T-helper 1 cell treated with Interleukin-12 subunit alpha and Interleukin-12 subunit beta and Interleukin-4 antibody, amounts not matched to agents 30 μg/mL and 1 μg/mL, for 36 hours (primary cell): ENCODE results near the gene VSIG10.
"Not testable (repeated sequence)": the region's sequence is repeated elsewhere in the genome, so short reads cannot be mapped to it uniquely, and the experiment has no call there.

ENCODE experiments used
- H3K27ac Mint-ChIP-seq: one replicate; pipeline ENCODE4 v1.8.0; 2021; ENCODE audit warnings: mild to moderate bottlenecking, mixed read lengths
- H3K27me3 Mint-ChIP-seq: one replicate; pipeline ENCODE4 v1.8.0; 2021; ENCODE audit warnings: low read depth, mixed read lengths
- H3K36me3 Mint-ChIP-seq: one replicate; pipeline ENCODE4 v1.8.0; 2021; ENCODE audit warnings: low read depth, mixed read lengths
- H3K4me1 Mint-ChIP-seq: one replicate; pipeline ENCODE4 v1.8.0; 2021; ENCODE audit warnings: low read depth, mixed read lengths
- H3K4me3 Mint-ChIP-seq: one replicate; pipeline ENCODE4 v1.8.0; 2021; ENCODE audit warnings: mild to moderate bottlenecking, moderate library complexity, mixed read lengths
- H3K9me3 Mint-ChIP-seq: one replicate; pipeline ENCODE4 v1.8.0; 2021; ENCODE audit warnings: mixed read lengths

VSIG10 gene

DNA sequence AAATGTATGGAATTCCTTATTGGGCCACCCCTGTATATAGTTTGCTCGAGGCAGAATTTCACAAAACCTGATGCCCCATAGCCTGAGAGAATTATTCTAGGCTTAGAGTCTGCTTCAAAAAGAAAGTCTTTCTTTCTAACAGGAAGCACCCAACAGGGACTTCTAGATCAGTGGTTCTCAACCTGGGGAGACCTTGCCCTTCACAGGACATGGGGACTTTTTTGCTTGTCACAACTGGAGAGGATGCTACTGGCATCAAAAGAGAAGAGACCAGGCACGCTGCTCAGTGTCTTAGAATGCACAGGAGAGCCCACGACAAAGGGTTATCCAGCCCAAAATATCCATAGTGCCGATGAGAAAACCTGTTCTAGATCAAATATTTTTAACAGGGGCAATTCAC lies 61.7 kb downstream of the VSIG10 start:
- Mint-ChIP-seq H3K9me3 (no peaks in the 10 kb centered on the region), H3K36me3 (peaks cover 47% of the 10 kb centered on the region), H3K4me3 (no peak overlapping the region), H3K27me3 (no peaks in the 10 kb centered on the region), H3K4me1 (peaks cover 25% of the 10 kb centered on the region), H3K27ac (peak overlapping the region; percentile 26)

DNA sequence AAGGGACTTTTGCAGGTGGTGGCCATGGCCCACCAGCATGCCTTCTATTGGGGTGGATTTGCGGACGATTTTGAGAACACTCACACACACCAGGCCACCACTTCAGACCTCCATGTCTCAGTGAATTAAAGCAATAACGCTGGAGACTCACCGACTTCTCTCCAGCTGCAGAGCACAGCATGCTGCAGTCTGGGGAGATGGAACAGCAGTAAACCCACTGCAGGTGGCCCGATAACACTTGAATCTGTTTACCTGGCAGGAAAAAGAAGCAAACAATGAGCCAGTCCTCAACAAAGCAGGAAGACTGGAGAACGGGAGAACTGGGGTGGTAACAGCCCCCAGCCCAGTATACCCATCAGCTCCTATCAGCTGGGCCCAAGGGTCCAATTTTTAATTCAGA lies 65.7 kb downstream of the VSIG10 start:
- Mint-ChIP-seq H3K27ac (no peak overlapping the region), H3K4me3 (no peak overlapping the region), H3K36me3 (peaks cover 61% of the 10 kb centered on the region), H3K4me1 (peaks cover 28% of the 10 kb centered on the region), H3K27me3 (no peaks in the 10 kb centered on the region), H3K9me3 (no peaks in the 10 kb centered on the region)

GRCh38 chr12:118036672-118037411 lies 67.0 kb downstream of the VSIG10 start:
- H3K9me3 Mint-ChIP-seq = no peaks in the 10 kb centered on the region
- H3K4me3 Mint-ChIP-seq = no peak overlapping the region
- H3K36me3 Mint-ChIP-seq = peaks cover 59% of the 10 kb centered on the region
- H3K27me3 Mint-ChIP-seq = no peaks in the 10 kb centered on the region
- no peak overlapping the region for H3K27ac Mint-ChIP-seq
- H3K4me1 Mint-ChIP-seq = peaks cover 20% of the 10 kb centered on the region

- H3K36me3 Mint-ChIP-seq = peaks cover 55% of the 10 kb centered on the region
Measured at GRCh38 chr12:118035190-118036041, 68.4 kb downstream of the VSIG10 start.

DNA sequence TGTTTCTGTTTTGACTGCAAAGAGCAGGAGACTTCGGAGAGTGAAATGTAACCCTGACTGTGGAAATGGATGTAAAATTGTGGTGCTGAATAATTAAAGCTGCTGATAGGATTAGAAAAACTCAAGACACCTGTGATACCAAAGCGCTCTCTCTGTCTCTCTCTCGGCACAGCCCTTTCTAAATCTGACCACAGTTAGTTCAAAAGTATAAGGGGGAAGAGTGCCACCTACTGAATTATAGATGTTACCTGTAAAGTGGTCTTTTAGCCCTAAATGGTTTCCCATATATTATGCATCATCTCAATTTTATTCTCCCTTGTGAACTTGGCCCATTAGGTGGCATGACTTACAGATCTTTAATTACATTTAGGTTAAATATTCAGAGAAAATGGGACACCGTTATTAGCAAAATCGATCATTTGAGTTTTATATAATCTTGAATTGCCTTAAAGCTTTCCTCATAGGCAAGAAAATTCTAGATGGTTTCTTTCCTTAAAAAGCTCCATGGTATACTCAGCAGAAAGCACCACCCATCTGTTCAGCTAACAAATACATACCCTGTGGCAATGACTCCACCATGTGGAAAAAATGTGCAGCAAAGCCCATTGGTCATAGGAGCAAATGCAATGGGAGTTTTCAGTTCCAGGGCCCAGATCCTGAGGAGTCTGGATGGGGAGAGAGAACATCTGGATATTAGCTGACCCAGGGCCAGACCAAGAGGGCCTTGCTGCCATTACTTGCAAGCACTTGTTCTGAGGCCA lies 69.2 kb downstream of the VSIG10 start:
- Mint-ChIP-seq H3K27me3 (no peaks in the 10 kb centered on the region), H3K36me3 (peaks cover 59% of the 10 kb centered on the region), H3K9me3 (no peaks in the 10 kb centered on the region), H3K27ac (peak overlapping the region; percentile 70), H3K4me3 (no peak overlapping the region), H3K4me1 (peaks cover 19% of the 10 kb centered on the region)

More at GRCh38 chr12:118035190-118036041, 68.4 kb downstream of the VSIG10 start:
- Mint-ChIP-seq H3K27me3 (no peaks in the 10 kb centered on the region), H3K4me3 (no peak overlapping the region), H3K27ac (peak overlapping the region; percentile 70), H3K9me3 (no peaks in the 10 kb centered on the region), H3K4me1 (peaks cover 17% of the 10 kb centered on the region)

- Mint-ChIP-seq H3K36me3 (peaks cover 58% of the 10 kb centered on the region), H3K4me1 (peaks cover 20% of the 10 kb centered on the region), H3K9me3 (no peaks in the 10 kb centered on the region), H3K4me3 (no peak overlapping the region), H3K27me3 (no peaks in the 10 kb centered on the region), H3K27ac (no peak overlapping the region)
Measured at GRCh38 chr12:118033902-118034301, 69.9 kb downstream of the VSIG10 start.

DNA sequence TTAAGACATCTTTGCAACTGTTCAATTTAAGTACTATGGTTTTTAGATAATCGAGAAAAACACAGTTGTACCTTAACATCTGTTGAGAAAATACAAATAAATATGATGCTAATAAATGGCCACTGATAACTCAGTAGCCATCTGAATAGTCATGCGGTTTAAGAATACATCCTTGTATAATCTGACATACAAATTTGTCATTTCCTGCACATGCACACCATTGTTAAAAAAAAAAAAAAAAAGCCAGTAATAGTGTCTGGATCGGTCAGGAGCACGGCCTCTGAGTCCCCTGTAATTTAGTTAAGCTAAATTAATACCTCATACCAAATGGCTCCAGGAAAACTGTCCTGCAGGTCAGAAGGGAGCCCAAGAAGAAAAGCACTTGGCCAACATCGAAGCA lies 70.5 kb downstream of the VSIG10 start:
- peaks cover 20% of the 10 kb centered on the region for H3K4me1 Mint-ChIP-seq
- H3K9me3 Mint-ChIP-seq = no peaks in the 10 kb centered on the region
- H3K4me3 Mint-ChIP-seq = no peak overlapping the region
- peaks cover 56% of the 10 kb centered on the region for H3K36me3 Mint-ChIP-seq
- no peaks in the 10 kb centered on the region for H3K27me3 Mint-ChIP-seq
- no peak overlapping the region for H3K27ac Mint-ChIP-seq

DNA sequence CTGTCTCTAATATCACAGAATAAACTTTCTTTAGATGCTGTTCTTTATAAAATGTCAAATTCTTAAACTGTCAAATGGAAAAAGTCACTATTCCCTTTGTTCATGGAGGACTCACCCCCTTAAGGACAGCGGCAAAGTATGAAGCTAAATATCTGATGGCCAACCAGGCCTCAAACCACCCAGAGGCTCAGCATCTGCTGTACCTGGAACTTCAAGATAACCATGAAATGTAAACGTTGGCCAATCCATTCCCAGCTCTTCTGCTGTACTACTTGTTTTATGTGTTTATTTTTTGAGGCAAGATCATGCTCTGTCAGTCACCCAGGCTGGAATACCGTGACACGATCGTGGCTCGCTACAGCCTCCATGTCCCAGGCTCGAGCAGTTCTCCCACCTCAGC lies 71.6 kb downstream of the VSIG10 start:
- H3K27me3 Mint-ChIP-seq = no peaks in the 10 kb centered on the region
- H3K4me1 Mint-ChIP-seq = peaks cover 20% of the 10 kb centered on the region
- H3K9me3 Mint-ChIP-seq = no peaks in the 10 kb centered on the region
- H3K4me3 Mint-ChIP-seq = no peak overlapping the region
- H3K27ac Mint-ChIP-seq = peak overlapping the region; percentile 45
- H3K36me3 Mint-ChIP-seq = peaks cover 58% of the 10 kb centered on the region

GRCh38 chr12:118029166-118029565 lies 74.6 kb downstream of the VSIG10 start:
- H3K27ac Mint-ChIP-seq = no peak overlapping the region
- H3K4me3 Mint-ChIP-seq = no peak overlapping the region
- H3K27me3 Mint-ChIP-seq = no peaks in the 10 kb centered on the region
- peaks cover 47% of the 10 kb centered on the region for H3K36me3 Mint-ChIP-seq
- H3K9me3 Mint-ChIP-seq = no peaks in the 10 kb centered on the region
- H3K4me1 Mint-ChIP-seq = peaks cover 7% of the 10 kb centered on the region

GRCh38 chr12:118025168-118025567 lies 78.6 kb downstream of the VSIG10 start:
- no peaks in the 10 kb centered on the region for H3K9me3 Mint-ChIP-seq
- peaks cover 49% of the 10 kb centered on the region for H3K36me3 Mint-ChIP-seq
- H3K27me3 Mint-ChIP-seq = no peaks in the 10 kb centered on the region
- H3K4me1 Mint-ChIP-seq = peaks cover 5% of the 10 kb centered on the region
- H3K27ac Mint-ChIP-seq = no peak overlapping the region
- no peak overlapping the region for H3K4me3 Mint-ChIP-seq

DNA sequence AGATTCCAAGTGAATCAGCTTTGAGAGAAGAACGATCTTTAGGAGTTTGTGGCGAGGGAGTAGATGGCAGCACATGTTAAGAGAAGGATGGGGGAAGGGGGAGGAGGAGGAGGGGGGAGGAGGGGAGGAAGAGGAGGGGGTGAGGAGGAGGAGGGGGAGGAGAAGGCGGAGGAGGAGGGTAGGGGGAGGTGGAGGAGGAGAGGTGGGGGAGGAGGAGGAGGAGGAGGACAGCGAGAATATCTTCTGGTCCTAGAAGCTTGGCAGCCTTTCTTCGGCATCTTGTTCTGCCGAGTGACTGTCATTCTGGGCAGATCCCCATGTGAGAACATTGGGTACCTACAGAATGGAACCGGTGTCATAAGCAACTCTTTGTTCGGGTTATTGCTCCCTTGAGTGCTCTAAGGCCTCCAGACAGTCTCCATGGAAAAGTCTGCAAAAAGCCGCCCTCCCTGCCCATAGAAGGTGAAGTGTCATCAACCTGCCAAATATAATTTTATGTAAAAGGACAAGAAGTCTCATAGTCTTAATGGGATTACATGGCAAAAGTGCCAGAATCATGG lies 80.4 kb downstream of the VSIG10 start:
- no peak overlapping the region for H3K27ac Mint-ChIP-seq
- no peaks in the 10 kb centered on the region for H3K27me3 Mint-ChIP-seq
- H3K4me1 Mint-ChIP-seq = peaks cover 6% of the 10 kb centered on the region
- no peaks in the 10 kb centered on the region for H3K9me3 Mint-ChIP-seq
- peaks cover 47% of the 10 kb centered on the region for H3K36me3 Mint-ChIP-seq
- H3K4me3 Mint-ChIP-seq = no peak overlapping the region

GRCh38 chr12:118022728-118023109 lies 81.1 kb downstream of the VSIG10 start:
- Mint-ChIP-seq H3K36me3 (peaks cover 42% of the 10 kb centered on the region), H3K4me1 (peaks cover 11% of the 10 kb centered on the region), H3K27ac (no peak overlapping the region), H3K9me3 (no peaks in the 10 kb centered on the region), H3K4me3 (no peak overlapping the region), H3K27me3 (no peaks in the 10 kb centered on the region)

DNA sequence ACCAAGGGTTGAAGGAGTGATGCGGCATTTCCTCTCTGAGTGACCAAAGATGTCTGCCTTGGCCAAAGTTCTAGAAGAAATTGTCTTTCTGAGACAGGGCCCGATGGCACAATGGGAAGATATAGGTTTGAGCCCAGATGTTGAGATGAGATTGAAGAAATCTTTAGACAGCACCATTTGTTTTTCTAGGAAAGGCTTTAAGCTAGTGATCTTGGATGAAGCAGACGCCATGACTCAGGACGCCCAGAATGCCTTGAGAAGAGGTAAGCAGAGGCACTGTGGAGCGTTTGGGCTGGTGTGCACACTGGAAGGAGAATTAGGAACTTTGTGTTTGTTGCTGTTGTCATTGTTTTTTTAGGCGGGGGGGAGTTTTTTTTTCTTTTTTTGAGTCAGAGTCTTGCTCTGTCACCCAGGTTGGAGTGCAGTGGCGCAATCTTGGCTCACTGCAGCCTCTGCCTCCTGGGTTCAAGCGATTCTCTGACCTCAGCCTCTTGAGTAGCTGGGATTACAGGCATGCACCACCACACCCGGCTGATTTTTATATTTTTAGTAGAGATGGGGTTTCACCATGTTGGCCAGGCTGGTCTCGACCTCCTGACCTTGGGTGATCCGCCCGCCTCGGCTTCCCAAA lies 81.6 kb downstream of the VSIG10 start:
- H3K27ac Mint-ChIP-seq, H3K4me3 Mint-ChIP-seq, H3K27me3 Mint-ChIP-seq, H3K9me3 Mint-ChIP-seq: not testable (repeated sequence)
- Mint-ChIP-seq H3K36me3 (peaks cover 39% of the 10 kb centered on the region), H3K4me1 (peaks cover 14% of the 10 kb centered on the region)

- no peaks in the 10 kb centered on the region for H3K9me3 Mint-ChIP-seq
- H3K4me1 Mint-ChIP-seq = peaks cover 22% of the 10 kb centered on the region
- H3K27ac Mint-ChIP-seq = no peak overlapping the region
Measured at GRCh38 chr12:118020036-118020435, 83.8 kb downstream of the VSIG10 start.

More at GRCh38 chr12:118020036-118020435, 83.8 kb downstream of the VSIG10 start:
- Mint-ChIP-seq H3K27me3 (no peaks in the 10 kb centered on the region), H3K4me3 (no peak overlapping the region), H3K36me3 (peaks cover 29% of the 10 kb centered on the region)
